ENCODE data around the gene ARSI. TPM values are rescaled to one million over a fixed set of nuclear protein-coding genes. Genes with fewer than 3 reads are reported as not detected.

ARSI gene
- total and polyA plus RNA-seq, 4 donors, result 0.23 to 0.51 (median 0.33) TPM; not detected in 1

GRCh38 chr5:150345716-150346115 is 43.0 kb upstream of the ARSI start:
- DNase-seq (ENCODE audit: low spot score), result no peak

GRCh38 chr5:150343994-150344631 is 41.4 kb upstream of the ARSI start:
- WGBS, result 89% methylated on average over 7 of the region's 7 CpGs
- H3K27me3 ChIP-seq (ENCODE audit: control insufficient read depth in 4 of 4, insufficient read depth in 4 of 4, low read length in 3 of 4), result no peaks in the 10 kb centered on the region
- no peaks in the 10 kb centered on the region for H3K36me3 ChIP-seq (ENCODE audit: control insufficient read depth in 4 of 4, insufficient read depth in 3 of 4, low read depth in 1 of 4, low read length in 3 of 4)
- H3K27ac ChIP-seq (ENCODE audit: low read depth in 1 of 2, low read length in 2 of 2), result no peak overlapping the region
- H3K4me1 ChIP-seq (ENCODE audit: control insufficient read depth in 4 of 4, insufficient read depth in 4 of 4, low read length in 3 of 4), result no peaks in the 10 kb centered on the region
- H3K9ac ChIP-seq (ENCODE audit: low read depth in 1 of 2, low read length in 2 of 2), result no peak overlapping the region
- no peak overlapping the region for H3K4me3 ChIP-seq (ENCODE audit: low read depth in 1 of 3, low read length in 3 of 3)
- no peak for TF ChIP-seq ATF3 (IDR thresholded peaks at IDR 0.05)
- no peak for TF ChIP-seq ZBTB33 (IDR thresholded peaks at IDR 0.05)
- TF ChIP-seq FOXA1 (IDR thresholded peaks at IDR 0.05), result no peak
- TF ChIP-seq MAX (IDR thresholded peaks at IDR 0.05), result no peak
- TF ChIP-seq EGR1 (IDR thresholded peaks at IDR 0.05; ENCODE audit: low read depth in 2 of 2), result no peak
- TF ChIP-seq GABPA (IDR thresholded peaks at IDR 0.05 in 1 of 2, conservative IDR thresholded peaks at IDR 0.05 in 1 of 2), result no peak
- no peak for TF ChIP-seq RAD21 (IDR thresholded peaks at IDR 0.05)
- TF ChIP-seq FOXA2 (IDR thresholded peaks at IDR 0.05), result no peak
- no peak for TF ChIP-seq REST (IDR thresholded peaks at IDR 0.05)
- TF ChIP-seq RXRA (IDR thresholded peaks at IDR 0.05), result no peak
- TF ChIP-seq JUND (IDR thresholded peaks at IDR 0.05), result no peak
- TF ChIP-seq CTCF (IDR thresholded peaks at IDR 0.05; ENCODE audit: low read depth, low read length, missing input control), result no peak
- TF ChIP-seq HNF4A (conservative IDR thresholded peaks at IDR 0.05), result no peak
- TF ChIP-seq TAF1 (conservative IDR thresholded peaks at IDR 0.05), result no peak
- TF ChIP-seq HNF4G (IDR thresholded peaks at IDR 0.05), result no peak
- no peak for TF ChIP-seq NR2F2 (IDR thresholded peaks at IDR 0.05)
- TF ChIP-seq YY1 (IDR thresholded peaks at IDR 0.05), result no peak
- H3K9me3 ChIP-seq (ENCODE audit: control insufficient read depth in 4 of 4, low read length in 3 of 4), result no peaks in the 10 kb centered on the region
- DNase-seq (ENCODE audit: low spot score), result no peak

More at GRCh38 chr5:150345716-150346115, 43.0 kb upstream of the ARSI start:
- H3K27ac ChIP-seq (ENCODE audit: low read depth in 1 of 2, low read length in 2 of 2), result no peak overlapping the region
- no peak overlapping the region for H3K4me3 ChIP-seq (ENCODE audit: low read depth in 1 of 3, low read length in 3 of 3)
- no peaks in the 10 kb centered on the region for H3K27me3 ChIP-seq (ENCODE audit: control insufficient read depth in 4 of 4, insufficient read depth in 4 of 4, low read length in 3 of 4)
- H3K36me3 ChIP-seq (ENCODE audit: control insufficient read depth in 4 of 4, insufficient read depth in 3 of 4, low read depth in 1 of 4, low read length in 3 of 4), result no peaks in the 10 kb centered on the region
- H3K9me3 ChIP-seq (ENCODE audit: control insufficient read depth in 4 of 4, low read length in 3 of 4), result no peaks in the 10 kb centered on the region
- TF ChIP-seq FOXA1 (IDR thresholded peaks at IDR 0.05), result no peak
- WGBS, result 97% methylated on average over 5 of the region's 5 CpGs
- H3K4me1 ChIP-seq (ENCODE audit: control insufficient read depth in 4 of 4, insufficient read depth in 4 of 4, low read length in 3 of 4), result peaks cover 0 to 4% (median 2%) of the 10 kb centered on the region in 4 donors
- no peak overlapping the region for H3K9ac ChIP-seq (ENCODE audit: low read depth in 1 of 2, low read length in 2 of 2)

Measured in liver (tissue), 9 donors.